T-helper 2 cell (primary cell): ENCODE measurements around the gene CSF3.

Experiments
- DNase-seq, 5 experiments: peaks; one replicate each; pipeline versions ENCODE4 v3.0.0 to v3.0.0-alpha.2; 2012 to 2022

CSF3 gene

GRCh38 chr17:40025559-40025958 lies 10.3 kb downstream of the CSF3 start:
- peak in 1 of 5 experiments; percentile 45 for DNase-seq

- peak in 2 of 5 experiments; percentile 30 to 83 for DNase-seq
These were observed 11.0 kb downstream of the CSF3 start for GRCh38 chr17:40025991-40026815.

- DNase-seq: peak; percentile 52 to 76 (median 65)
These were observed 11.8 kb downstream of the CSF3 start for GRCh38 chr17:40026816-40027613.

- DNase-seq: no peak
These were observed 12.4 kb downstream of the CSF3 start for GRCh38 chr17:40027614-40028012.

DNA sequence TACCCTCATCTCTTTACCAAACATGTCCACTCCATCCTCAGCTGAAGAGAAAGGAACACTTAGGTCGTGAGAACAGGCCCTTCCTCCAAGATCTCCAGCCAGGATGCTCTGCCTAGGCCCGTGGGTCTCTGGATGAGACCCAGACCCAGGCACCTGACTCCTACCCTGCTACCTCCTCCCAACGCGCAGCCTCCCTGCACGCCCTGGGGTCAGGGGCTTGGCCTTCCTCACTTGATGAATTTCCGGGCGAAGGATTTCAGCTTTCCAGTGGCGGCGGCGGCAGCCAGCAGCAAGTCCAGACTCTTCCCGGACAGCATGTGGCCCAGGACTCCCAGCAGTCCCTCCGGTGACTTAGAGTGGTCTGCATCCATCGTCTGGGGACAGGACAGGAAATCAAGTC lies 13.4 kb downstream of the CSF3 start:
- no peak for DNase-seq

GRCh38 chr17:40031706-40032105 lies 16.5 kb downstream of the CSF3 start:
- no peak for DNase-seq

- DNase-seq: no peak
These were observed 17.4 kb downstream of the CSF3 start for GRCh38 chr17:40032322-40033320.

- no peak for DNase-seq
These were observed 18.1 kb downstream of the CSF3 start for GRCh38 chr17:40033339-40033738.

DNA sequence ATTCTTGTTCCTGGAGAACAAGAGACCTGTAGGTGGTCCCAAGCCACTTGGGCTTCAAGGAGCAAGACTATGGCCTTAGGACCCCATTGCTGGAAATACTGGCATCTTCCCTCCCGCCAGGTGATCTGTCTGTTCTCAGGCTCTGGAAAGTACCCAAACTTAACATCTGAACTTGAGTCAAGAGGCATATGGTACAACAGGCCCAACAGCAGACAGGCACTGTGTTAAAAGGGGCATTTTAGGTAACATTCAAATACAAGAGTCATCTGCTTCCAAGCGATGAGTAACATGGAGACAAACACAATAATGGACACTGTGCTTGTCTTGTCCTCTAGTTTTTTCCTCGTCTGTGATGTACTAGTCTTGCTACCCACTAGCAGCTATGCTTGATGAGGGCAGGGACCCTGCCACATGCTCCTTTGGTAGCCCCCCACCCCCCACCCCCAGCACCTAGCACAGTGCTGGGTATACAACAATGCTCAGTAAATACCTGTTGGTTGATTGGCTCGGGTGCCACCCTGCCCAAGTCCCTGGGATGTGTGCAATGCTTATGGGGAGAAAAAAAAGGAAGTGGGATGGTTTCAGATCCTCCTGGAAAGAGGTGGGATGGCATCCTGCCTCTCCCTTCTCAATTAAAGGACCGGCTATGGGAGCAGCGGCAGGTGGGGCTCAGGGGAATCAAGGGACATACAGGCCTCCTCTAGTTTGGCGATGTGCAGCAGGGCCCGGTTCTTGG lies 19.4 kb downstream of the CSF3 start:
- no peak for DNase-seq

DNA sequence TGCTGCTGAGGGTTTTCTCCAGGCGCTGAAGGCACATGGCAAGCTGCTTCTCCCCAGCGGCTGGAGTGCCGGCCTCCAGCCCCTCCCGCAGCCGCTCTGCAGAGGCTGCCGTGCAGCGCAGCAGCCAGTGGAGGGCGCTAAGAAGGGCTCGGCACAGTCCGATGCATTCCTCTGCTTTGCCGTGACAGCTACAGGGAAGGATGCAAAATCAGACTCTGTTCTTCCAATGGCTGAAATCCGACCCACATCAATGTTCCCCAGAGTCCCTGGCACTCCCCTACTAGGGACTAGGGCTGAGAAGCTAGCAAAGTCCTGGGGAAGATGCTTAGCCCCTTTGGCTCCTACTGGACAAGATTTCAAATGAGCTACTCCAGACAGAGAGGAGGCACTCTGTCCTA lies 19.9 kb downstream of the CSF3 start:
- DNase-seq: no peak

DNA sequence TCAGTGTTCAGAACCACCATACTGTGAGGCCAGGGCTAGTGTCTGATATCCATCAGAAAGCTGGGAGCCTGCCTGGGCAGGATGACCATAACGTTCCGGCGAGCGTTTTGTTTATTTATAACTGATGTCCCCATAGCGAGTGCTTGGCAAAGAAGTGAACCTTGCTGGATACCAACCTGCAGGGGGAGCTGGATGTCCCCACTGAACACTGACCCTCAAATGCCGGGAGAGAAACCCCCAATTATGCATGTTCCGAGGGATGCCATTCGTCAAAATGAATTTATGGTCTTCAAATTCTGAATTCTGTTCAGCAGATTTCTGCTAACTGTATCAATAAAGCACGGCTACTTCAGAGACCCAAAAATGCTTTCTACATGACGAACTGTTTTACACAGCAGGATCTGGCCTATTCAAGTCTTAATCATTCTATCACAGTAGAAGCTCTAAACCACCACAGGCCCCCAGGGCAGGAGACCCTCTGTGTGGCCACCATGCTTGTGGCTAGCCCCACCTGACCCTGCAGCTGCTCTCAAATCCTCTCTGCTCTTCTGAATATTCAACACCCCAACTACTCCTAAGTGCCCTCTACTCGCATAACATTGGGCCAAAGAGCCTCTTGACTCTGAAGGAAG lies 23.8 kb downstream of the CSF3 start:
- no peak for DNase-seq

- no peak for DNase-seq
These were observed 26.0 kb downstream of the CSF3 start for GRCh38 chr17:40041196-40041595.

DNA sequence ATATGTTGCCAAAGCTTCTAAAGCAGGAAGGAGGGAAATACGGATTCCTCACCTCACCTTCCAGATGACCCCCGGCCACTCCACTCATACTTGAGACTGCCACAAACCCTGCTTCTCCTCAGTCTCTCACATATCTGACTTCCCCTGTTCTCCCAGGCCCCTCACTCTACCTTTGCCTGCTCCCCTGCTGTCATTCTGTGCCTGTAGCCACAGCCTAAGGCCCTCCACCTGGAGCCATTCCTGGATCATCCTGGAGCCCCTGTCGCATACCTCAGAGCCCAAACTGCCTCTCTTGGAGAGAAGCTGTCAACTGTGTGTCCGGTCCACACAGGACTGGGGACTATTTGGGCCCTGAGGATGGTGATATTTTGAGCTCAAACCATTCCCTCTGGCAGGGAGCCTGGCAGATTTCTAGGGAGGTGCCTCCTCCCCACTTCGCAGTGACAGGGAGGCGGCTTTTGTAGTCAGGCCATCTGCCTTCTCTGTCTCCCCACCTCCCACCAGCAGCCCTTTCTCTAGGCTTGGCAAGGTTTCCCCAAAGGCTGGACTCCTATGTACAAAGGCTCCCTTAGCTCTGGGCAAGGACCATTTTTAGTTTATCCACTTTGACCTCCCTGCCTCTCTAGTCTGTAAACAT lies 41.3 kb downstream of the CSF3 start:
- no peak for DNase-seq

- DNase-seq: no peak
These were observed 43.0 kb downstream of the CSF3 start for GRCh38 chr17:40058186-40058784.

GRCh38 chr17:40058865-40059264 lies 43.6 kb downstream of the CSF3 start:
- DNase-seq: no peak

GRCh38 chr17:40059729-40060475 lies 44.7 kb downstream of the CSF3 start:
- DNase-seq: no peak

DNA sequence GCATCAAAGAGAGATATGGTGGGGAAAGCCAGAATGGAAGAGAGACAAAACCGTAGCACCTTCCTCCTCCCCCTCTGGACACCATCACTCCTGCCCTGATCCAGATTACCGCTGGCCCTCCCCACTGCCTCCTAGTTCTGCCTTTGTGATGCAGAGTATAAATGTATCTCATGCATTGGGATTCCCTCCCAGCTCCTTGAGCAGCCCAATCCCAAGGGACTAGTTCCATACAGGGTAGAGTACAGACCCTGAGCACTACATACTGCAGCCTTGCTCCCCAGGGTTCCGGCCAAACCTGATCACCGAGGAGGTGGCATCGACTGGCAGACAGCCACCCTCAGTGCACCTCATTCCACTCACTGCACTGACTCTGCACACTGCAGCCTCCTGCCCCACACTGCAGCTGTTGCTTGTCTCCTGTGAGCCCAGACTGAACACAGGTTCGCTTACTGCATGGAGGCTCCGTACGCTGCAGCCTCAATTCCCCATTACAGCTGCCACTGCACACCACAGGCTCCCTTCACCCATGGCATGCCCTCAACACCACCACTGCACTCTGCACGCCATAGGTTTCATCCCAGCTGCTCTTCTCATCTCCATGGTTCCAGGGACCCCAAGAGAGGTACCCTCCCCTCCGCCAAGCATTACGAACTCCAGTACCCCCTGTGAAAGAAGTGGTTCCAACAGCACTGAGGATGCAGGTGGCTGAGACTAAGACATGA lies 45.8 kb downstream of the CSF3 start:
- no peak for DNase-seq

DNA sequence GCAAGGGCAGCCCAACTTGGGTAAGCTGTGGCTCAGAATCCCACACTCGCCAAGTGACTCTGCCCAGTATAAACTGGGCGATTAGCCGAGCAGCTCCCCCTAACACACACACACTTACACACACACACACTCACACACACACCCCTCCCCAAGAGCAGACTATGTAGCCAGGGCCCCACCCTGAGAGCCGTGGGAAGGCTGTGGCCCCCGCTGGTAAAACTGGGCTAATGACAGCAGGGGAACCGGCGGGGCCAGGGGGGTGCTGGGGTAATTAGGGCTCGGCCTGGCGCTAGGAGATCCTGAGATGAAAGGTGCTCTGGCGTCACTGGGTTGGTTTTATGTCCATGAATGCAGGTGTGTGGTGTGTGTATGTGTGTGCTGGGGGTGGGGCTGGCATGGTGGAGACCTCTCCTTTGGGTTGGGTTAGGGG lies 46.4 kb downstream of the CSF3 start:
- DNase-seq: no peak
